ENCODE data around the gene SKA1.
"Not testable (repeated sequence)": the region's sequence is repeated elsewhere in the genome, so short reads cannot be mapped to it uniquely, and the experiment has no call there.

SKA1 gene

DNA sequence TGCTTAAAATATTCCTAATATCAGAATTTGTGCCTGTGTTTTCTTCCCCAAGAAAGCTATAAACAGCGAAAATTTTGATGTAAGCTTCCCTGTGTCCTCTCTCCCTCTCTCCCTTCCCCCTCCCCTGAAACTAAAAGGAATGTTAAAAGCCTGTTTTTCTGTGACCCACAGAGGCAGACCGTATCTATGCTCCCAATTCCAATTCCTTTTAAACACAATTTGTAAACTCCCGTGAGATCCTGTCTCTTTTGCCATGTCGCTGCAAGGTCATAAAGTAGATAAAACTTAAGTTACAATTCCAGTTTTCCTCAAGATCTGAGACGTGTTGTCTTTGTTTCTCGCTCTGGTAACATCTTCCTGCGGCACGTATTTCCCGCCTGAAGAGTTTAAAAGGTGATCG lies 23.3 kb downstream of the SKA1 start:
- in situ Hi-C loops (cut with MboI; ENCODE audit: low pct_unique_long_range_greater_than_20kb, low sequenced_read_pairs, unreplicated experiment) = no loop called here
- TF ChIP-seq, protein P1, sequence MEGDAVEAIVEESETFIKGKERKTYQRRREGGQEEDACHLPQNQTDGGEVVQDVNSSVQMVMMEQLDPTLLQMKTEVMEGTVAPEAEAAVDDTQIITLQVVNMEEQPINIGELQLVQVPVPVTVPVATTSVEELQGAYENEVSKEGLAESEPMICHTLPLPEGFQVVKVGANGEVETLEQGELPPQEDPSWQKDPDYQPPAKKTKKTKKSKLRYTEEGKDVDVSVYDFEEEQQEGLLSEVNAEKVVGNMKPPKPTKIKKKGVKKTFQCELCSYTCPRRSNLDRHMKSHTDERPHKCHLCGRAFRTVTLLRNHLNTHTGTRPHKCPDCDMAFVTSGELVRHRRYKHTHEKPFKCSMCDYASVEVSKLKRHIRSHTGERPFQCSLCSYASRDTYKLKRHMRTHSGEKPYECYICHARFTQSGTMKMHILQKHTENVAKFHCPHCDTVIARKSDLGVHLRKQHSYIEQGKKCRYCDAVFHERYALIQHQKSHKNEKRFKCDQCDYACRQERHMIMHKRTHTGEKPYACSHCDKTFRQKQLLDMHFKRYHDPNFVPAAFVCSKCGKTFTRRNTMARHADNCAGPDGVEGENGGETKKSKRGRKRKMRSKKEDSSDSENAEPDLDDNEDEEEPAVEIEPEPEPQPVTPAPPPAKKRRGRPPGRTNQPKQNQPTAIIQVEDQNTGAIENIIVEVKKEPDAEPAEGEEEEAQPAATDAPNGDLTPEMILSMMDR (IDR thresholded peaks at IDR 0.05; ENCODE audit: extremely low read depth, insufficient read depth, missing control alignments) = no peak
- DNase-seq (ENCODE audit: low spot score) = no peak

DNA sequence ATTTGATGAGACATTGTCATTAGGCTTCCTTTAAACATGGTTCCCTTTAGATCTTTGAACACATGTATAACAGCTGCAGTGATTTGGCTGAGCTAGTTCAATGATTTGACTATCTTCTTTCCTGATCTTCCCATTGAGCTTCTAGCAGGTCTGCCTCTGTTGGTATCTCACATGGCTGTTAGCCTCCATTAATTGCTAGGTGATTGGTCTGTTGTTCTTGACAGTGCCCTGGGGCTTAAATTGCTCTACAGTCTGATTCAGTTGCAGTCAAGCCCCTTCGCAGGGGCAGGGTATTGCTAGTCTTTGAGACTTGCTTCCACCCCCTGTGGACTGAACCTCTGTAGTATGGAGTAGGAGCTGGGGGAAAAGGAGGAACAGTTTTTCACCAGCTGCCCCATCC lies 24.1 kb downstream of the SKA1 start:
- TF ChIP-seq, protein P1 (IDR thresholded peaks at IDR 0.05; ENCODE audit: extremely low read depth, insufficient read depth, missing control alignments) = no peak
- in situ Hi-C loops (cut with MboI; ENCODE audit: low pct_unique_long_range_greater_than_20kb, low sequenced_read_pairs, unreplicated experiment) = no loop called here
- no peak for DNase-seq (ENCODE audit: low spot score)

DNA sequence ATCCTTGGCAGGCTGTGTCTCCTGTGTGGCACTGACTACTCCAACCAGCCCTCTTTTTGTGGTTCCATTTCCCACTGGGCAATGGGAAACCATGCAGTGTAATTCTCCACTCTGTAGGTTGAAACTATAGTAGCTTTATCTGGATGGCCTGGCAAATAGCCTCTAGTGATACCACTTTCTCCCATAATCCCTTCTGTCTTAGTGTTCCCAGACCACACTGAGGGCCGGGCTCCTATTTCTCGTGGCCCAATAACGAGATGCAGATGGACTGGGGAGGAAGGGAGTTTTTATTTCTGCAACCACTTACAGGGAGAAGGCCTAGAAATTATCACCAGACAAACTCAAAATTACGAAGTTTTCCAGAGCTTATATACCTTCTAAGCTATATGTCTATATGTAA lies 24.7 kb downstream of the SKA1 start:
- in situ Hi-C loops (cut with MboI; ENCODE audit: low pct_unique_long_range_greater_than_20kb, low sequenced_read_pairs, unreplicated experiment) = no loop called here
- DNase-seq (ENCODE audit: low spot score) = no peak
- TF ChIP-seq, protein P1 (IDR thresholded peaks at IDR 0.05; ENCODE audit: extremely low read depth, insufficient read depth, missing control alignments) = no peak

- DNase-seq (ENCODE audit: low spot score); in situ Hi-C loops (cut with MboI; ENCODE audit: low pct_unique_long_range_greater_than_20kb, low sequenced_read_pairs, unreplicated experiment): not testable (repeated sequence)
Measured at GRCh38 chr18:50400438-50400837, 25.6 kb downstream of the SKA1 start.

- TF ChIP-seq, protein P1 (IDR thresholded peaks at IDR 0.05; ENCODE audit: extremely low read depth, insufficient read depth, missing control alignments) = no peak
- in situ Hi-C loops (cut with MboI; ENCODE audit: low pct_unique_long_range_greater_than_20kb, low sequenced_read_pairs, unreplicated experiment) = no loop called here
Measured at GRCh38 chr18:50401295-50401694, 26.4 kb downstream of the SKA1 start.

DNA sequence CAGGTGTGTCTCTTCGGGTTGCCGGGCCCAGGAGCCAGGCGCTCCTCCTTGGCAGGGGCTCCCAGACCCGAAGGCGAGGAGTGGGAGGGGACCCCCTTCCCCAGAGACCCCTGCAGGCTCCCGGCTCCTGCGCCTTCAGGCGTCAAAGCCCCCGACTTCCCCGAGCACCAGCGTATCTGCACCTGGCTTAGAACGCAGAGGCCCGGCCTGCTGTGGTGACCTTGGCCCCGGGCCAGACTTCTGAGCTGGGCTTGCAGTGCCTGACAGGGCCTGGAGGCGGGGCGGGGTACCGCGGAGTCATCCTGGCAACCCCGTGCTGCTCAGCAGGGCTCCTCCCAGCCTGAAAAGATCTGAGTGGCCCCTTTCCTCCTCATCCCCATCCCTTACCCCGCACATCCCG lies 27.0 kb downstream of the SKA1 start:
- no peak for DNase-seq (ENCODE audit: low spot score)
- in situ Hi-C loops (cut with MboI; ENCODE audit: low pct_unique_long_range_greater_than_20kb, low sequenced_read_pairs, unreplicated experiment) = no loop called here
- TF ChIP-seq, protein P1 (IDR thresholded peaks at IDR 0.05; ENCODE audit: extremely low read depth, insufficient read depth, missing control alignments) = no peak

More at GRCh38 chr18:50401295-50401694, 26.4 kb downstream of the SKA1 start:
- no peak for DNase-seq (ENCODE audit: low spot score)

- DNase-seq (ENCODE audit: low spot score); in situ Hi-C loops (cut with MboI; ENCODE audit: low pct_unique_long_range_greater_than_20kb, low sequenced_read_pairs, unreplicated experiment): not testable (repeated sequence)
Measured at GRCh38 chr18:50404752-50405581, 30.1 kb downstream of the SKA1 start.
